ENCODE results near the gene ZNF76.
"Not testable (repeated sequence)": the region's sequence is repeated elsewhere in the genome, so short reads cannot be mapped to it uniquely, and the experiment has no call there.

ZNF76 gene

GRCh38 chr6:35332074-35332887 lies 72.7 kb downstream of the ZNF76 start:
- not testable (repeated sequence) for DNase-seq

DNA sequence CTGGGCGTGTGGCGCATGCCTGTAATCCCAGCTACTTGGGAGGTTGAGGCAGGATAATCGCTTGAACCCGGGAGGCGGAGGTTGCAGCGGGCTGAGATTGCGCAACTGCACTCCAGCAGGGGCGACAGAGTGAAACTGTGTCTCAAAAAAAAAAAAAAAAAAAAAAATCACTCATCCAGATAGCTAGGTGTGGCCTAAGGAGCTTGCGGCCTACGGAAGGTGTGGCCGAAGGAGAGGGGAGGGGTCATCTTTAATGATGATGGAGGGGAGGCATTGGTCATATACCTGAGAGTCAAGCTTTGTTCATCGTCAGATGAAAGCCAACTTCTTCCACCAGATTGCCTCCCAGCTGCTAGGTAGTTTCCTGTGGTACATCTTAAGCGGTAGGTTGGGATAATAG lies 82.0 kb downstream of the ZNF76 start:
- no peak for DNase-seq

DNA sequence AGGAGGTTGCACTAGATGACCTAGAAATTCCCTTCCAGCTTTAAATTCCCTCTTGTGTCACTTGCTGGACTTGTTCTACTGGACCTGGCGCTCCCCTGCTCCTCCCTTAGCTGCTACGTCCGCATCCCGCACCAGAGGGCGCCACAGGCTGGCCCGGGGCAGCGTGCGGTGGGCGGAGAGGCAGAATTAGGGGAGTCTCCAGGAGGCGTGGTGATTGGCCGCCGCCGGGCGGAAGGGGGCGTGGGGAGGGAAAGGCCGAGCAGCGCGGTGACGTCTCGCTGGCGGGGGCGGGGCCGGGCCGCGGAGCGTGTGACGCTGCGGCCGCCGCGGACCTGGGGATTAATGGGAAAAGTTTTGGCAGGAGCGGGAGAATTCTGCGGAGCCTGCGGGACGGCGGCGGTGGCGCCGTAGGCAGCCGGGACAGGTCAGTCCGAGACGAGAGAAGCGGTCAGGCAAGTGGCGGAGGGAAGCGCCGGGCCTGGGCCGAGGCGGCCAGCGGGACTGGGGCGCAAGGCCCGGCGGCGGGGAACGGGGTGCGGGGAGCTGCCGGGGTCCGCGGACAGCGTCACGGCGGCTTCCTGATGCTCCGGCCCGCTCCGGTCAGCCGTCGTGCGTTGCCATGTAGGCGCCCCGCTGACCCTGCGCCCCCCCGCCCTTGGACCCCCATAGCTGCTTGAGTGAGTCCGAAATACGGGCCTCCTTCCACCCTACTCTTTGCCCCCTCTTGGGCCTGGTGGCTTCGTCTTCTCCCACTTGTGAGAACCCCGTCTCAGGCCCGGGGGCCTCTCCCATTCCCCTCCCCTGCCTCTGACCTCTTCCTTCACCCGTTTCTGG lies 82.9 kb downstream of the ZNF76 start, which contains the start of gene PPARD:
Gene PPARD, plus strand, starts transcription at position 301 of the 834 bp plus-strand sequence. CDS start 68,530 bp downstream, outside the sequence.
- DNase-seq, result peak; percentile 98 to 99 (median 99)

GRCh38 chr6:35343092-35343834 lies 83.7 kb downstream of the ZNF76 start:
- DNase-seq, result peak; percentile 79 to 90 (median 86)

- DNase-seq, result no peak
Observed at GRCh38 chr6:35343835-35344550, 84.5 kb downstream of the ZNF76 start.

Data from suppressor macrophage (primary cell).